ENCODE measurements around the gene SIK1. TPM values are rescaled to one million over a fixed set of nuclear protein-coding genes. Genes with fewer than 3 reads are reported as not detected.
"Not testable (repeated sequence)": the region's sequence is repeated elsewhere in the genome, so short reads cannot be mapped to it uniquely, and the experiment has no call there.

Gene SIK1
- polyA plus RNA-seq, 1 experiment, result 1.4 TPM

DNA sequence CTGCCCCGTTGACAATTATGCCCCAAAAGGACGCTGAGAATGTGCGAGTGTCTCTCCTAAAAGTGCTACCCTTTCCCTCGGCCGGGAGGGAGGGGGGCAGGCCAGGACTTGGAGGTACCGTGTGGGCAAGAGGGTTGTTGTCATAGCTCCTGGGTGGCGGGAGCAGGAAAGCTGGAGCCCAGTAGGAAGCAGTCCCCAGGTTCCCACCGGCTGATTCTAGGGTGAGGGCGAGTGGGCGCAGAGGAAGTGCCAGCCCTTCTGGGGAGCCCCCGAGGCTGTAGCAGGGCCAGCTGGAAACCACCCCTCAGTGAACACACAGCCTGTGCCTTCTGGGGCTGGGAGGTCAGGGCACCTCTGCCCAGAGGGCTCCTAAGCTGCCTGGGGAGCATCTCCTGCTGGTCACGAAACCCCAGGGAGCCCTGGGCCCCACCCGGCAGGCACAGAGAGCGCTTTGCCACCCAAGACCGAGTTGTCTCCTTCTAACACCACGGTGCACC, 47.3 kb downstream of the SIK1 start:
- POLR2A ChIA-PET; DNase-seq (ENCODE audit: low read depth, low spot score); H3K9me3 ChIP-seq (ENCODE audit: control insufficient read depth, insufficient read depth, low read length); H3K27me3 ChIP-seq (ENCODE audit: control insufficient read depth, insufficient read depth, low read length); H3K4me3 ChIP-seq (ENCODE audit: low read depth, low read length); CTCF ChIA-PET; H3K27ac ChIP-seq (ENCODE audit: low read depth, low read length): not testable (repeated sequence)

DNA sequence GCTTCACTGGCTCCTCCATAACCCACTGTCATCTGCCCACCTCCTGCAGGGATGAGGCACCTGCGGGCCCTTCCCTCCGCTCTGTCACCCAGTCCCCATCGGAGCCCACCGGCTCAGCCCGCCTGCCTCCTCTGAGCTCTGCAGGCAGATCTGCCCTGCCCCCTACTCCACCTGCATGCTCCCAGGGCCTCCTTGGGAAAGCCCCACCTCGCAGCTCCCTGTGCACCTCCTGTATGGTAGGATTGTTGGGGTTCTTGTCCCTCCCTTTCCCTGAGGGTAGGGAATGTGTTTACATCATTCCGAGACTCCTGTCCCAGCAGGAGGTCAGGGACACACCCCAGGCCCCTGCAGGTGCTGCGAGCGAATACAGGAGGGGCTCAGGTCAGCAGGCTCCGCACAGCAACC, 50.5 kb downstream of the SIK1 start:
- ChIA-PET POLR2A (no interaction called here), CTCF (no interaction called here)
- no peak for DNase-seq (ENCODE audit: low read depth, low spot score)
- H3K4me3 ChIP-seq (ENCODE audit: low read depth, low read length), result no peak overlapping the region
- peaks cover 7% of the 10 kb centered on the region for H3K27me3 ChIP-seq (ENCODE audit: control insufficient read depth, insufficient read depth, low read length)
- H3K9me3 ChIP-seq (ENCODE audit: control insufficient read depth, insufficient read depth, low read length), result no peaks in the 10 kb centered on the region
- no peak overlapping the region for H3K27ac ChIP-seq (ENCODE audit: low read depth, low read length)
- TF ChIP-seq, protein P1, sequence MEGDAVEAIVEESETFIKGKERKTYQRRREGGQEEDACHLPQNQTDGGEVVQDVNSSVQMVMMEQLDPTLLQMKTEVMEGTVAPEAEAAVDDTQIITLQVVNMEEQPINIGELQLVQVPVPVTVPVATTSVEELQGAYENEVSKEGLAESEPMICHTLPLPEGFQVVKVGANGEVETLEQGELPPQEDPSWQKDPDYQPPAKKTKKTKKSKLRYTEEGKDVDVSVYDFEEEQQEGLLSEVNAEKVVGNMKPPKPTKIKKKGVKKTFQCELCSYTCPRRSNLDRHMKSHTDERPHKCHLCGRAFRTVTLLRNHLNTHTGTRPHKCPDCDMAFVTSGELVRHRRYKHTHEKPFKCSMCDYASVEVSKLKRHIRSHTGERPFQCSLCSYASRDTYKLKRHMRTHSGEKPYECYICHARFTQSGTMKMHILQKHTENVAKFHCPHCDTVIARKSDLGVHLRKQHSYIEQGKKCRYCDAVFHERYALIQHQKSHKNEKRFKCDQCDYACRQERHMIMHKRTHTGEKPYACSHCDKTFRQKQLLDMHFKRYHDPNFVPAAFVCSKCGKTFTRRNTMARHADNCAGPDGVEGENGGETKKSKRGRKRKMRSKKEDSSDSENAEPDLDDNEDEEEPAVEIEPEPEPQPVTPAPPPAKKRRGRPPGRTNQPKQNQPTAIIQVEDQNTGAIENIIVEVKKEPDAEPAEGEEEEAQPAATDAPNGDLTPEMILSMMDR (IDR thresholded peaks at IDR 0.05; ENCODE audit: low read depth, low read length), result no peak

DNA sequence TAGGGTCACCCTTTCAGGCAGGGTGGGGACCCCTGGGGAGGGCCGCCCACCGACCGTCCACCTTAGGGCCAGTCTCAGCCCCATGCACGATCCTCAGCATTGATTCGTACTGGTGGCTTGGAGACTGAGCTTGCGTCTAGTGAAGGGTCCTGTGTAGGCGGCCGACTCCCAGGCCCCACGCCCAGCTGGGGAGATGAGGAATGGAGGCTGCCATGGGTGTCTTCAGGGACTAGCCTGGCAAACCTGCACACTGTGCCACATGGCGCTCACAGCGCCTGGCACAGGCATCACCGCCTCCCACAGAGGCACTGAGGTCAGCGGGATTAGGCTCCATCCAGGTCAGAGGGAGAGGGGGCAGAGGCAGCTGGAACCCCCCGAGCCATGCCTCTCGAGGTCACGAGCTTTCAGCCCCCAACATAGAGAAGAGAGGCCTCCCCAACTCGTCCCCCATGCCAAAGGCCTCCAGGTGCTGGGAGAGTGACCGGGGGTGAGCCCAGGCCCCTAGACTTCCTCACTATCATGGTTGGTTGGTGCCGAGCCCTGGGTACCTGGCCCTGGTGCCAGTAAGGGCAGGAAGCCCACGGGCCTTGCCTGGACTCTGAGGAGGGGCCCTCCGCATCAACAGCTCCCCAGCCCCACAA, 51.0 kb downstream of the SIK1 start:
- CTCF ChIA-PET, result no interaction called here
- TF ChIP-seq, protein P1 (IDR thresholded peaks at IDR 0.05; ENCODE audit: low read depth, low read length), result no peak

DNA sequence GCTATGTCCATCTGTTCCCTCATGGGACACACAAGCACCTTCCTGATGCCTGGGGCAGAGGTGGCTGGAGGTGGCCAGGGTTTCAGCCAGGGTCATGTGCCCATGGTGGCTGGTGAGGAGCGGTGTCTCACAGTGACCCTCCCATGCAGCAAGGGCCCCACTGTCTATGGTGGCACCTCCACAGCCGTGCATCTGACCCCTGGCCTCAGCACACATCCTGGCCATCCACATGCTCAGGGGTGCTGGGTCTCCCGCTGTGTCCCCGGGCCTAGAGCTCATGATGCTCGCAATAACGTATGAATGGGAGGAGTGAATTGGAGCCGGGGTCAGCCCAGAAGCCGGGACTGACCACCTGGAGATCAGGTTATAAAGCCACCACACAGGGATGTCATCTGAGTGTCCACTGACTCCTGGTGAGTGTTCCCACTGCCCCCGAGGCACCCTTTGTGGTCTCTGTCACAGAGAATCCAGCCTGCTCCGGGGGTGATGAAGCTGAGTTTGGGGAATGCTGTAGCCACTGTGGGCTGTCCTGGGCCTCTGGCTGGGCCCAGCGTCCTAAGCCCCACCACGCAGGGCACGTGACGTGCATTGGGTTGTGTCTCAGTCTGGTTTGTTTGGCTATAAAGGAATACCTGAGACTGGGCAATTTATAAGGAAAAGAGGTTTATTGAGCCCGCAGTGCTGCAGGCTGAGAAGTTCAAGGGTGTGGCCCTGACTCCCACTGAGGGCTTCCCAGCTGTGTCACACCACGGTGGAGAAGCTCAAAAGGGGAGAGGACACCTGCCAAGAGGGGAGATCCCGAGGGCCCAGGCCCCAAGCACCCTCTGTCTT, 51.7 kb downstream of the SIK1 start:
- DNase-seq (ENCODE audit: low read depth, low spot score), result no peak
- Histone ChIP-seq H3K27me3 (ENCODE audit: control insufficient read depth, insufficient read depth, low read length) (peaks cover 7% of the 10 kb centered on the region), H3K9me3 (ENCODE audit: control insufficient read depth, insufficient read depth, low read length) (no peaks in the 10 kb centered on the region), H3K4me3 (ENCODE audit: low read depth, low read length) (no peak overlapping the region), H3K27ac (ENCODE audit: low read depth, low read length) (no peak overlapping the region)
- TF ChIP-seq, protein P1 (IDR thresholded peaks at IDR 0.05; ENCODE audit: low read depth, low read length), result no peak
- CTCF ChIA-PET, result no interaction called here
- POLR2A ChIA-PET, result interaction anchor here (0.8 kb wide), 1 partner anchor 34 kb away, joined by 3 read pairs; no protein-coding TSS in a partner anchor

More for the DNA sequence above, 51.0 kb downstream of the SIK1 start:
- Histone ChIP-seq H3K9me3 (ENCODE audit: control insufficient read depth, insufficient read depth, low read length) (no peaks in the 10 kb centered on the region), H3K27me3 (ENCODE audit: control insufficient read depth, insufficient read depth, low read length) (peaks cover 7% of the 10 kb centered on the region), H3K4me3 (ENCODE audit: low read depth, low read length) (no peak overlapping the region), H3K27ac (ENCODE audit: low read depth, low read length) (no peak overlapping the region)
- POLR2A ChIA-PET, result interaction anchor here (0.8 kb wide), 1 partner anchor 34 kb away, joined by 3 read pairs; no protein-coding TSS in a partner anchor
- no peak for DNase-seq (ENCODE audit: low read depth, low spot score)

DNA sequence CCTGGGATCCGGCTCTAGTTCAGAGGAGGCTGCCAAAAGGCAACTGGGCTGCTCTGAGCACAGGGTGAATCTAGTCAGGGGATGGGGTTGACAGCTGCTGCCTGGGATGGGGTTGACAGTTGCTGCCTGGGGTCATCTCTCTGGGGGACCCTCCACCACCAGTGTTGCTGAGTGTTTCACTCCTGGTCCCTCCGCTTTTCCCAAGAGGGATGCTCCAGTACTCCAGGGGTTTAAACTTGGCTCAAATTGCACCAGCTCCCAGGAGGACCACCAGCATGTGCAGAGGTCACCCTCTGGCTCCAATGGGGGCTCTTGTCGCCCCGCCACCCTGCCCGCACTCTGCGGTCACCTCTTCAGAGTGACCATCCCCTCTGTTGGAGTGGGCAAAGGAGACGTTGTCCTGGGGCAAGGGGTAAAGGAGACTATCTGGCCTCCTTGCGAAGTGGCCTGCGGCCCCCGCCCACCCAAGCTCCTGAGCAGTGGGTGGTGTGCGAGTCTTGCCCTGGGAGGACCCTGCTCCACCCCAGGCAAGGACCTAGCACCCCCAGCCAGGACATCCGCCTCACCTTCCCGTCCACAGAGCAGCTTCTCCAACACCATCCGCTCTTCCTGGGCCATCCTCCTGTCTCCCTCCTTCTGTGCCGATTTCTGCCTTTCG, 52.6 kb downstream of the SIK1 start:
- ChIA-PET CTCF (no interaction called here), POLR2A (no interaction called here)
- Histone ChIP-seq H3K27me3 (ENCODE audit: control insufficient read depth, insufficient read depth, low read length) (peaks cover 7% of the 10 kb centered on the region), H3K4me3 (ENCODE audit: low read depth, low read length) (no peak overlapping the region), H3K9me3 (ENCODE audit: control insufficient read depth, insufficient read depth, low read length) (no peaks in the 10 kb centered on the region), H3K27ac (ENCODE audit: low read depth, low read length) (no peak overlapping the region)
- TF ChIP-seq, protein P1 (IDR thresholded peaks at IDR 0.05; ENCODE audit: low read depth, low read length), result no peak
- no peak for DNase-seq (ENCODE audit: low read depth, low spot score)
